NCI-H1930 (cell line): ENCODE results near the gene CCDC91.
"Not testable (repeated sequence)": the region's sequence is repeated elsewhere in the genome, so short reads cannot be mapped to it uniquely, and the experiment has no call there.

ENCODE experiments used
- DNase-seq, 2 experiments: peaks; one replicate each; lab custom pipeline; 2025; lab: John Stamatoyannopoulos, UW

CCDC91 gene

GRCh38 chr12:28232211-28232928 is 42.1 kb downstream of the CCDC91 start:
- DNase-seq = no peak

GRCh38 chr12:28234444-28234843 is 44.2 kb downstream of the CCDC91 start:
- DNase-seq = no peak

GRCh38 chr12:28235015-28235414 is 44.8 kb downstream of the CCDC91 start:
- no peak for DNase-seq

GRCh38 chr12:28235985-28236384 is 45.7 kb downstream of the CCDC91 start:
- no peak for DNase-seq

GRCh38 chr12:28237423-28237822 is 47.2 kb downstream of the CCDC91 start:
- no peak for DNase-seq

DNA sequence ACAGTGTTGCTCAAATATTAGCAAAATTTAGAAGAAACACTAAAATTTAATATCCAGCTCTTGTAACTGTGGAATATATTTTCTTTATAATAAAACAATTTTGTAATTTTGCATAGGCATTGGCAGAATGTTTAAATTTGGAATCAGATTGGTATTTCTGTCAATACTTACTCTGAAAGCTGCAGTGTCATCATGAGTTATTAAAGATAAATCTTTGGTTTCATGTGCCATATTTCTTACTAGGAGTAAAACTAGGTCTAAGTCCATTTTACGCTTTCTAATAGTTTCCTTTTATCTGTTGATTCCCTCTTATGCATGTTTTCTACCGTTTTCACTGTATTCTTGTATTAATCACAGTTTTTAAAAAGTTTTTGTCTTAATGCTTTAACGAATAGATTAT is 49.7 kb downstream of the CCDC91 start:
- no peak for DNase-seq

- no peak for DNase-seq
These were observed 50.6 kb downstream of the CCDC91 start for GRCh38 chr12:28240853-28241252.

DNA sequence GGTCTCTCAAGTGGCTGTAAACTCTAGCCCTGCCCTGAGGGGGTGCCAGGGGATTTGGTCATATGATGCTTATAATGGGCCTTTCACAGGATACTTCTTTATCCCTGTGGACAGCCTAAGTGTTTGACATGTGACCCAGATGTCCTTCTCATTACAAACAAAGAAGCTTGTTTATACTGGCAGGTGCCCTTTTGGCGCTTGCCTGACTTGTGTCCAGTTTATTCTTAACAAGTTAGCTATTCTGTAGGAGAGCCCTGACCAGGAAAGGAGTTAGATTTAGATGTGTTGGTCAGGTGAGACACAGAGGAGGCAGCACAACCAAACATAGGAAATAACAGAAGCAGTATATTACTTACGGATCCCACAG is 51.9 kb downstream of the CCDC91 start:
- no peak for DNase-seq

GRCh38 chr12:28242496-28243309 is 52.4 kb downstream of the CCDC91 start:
- no peak for DNase-seq

DNA sequence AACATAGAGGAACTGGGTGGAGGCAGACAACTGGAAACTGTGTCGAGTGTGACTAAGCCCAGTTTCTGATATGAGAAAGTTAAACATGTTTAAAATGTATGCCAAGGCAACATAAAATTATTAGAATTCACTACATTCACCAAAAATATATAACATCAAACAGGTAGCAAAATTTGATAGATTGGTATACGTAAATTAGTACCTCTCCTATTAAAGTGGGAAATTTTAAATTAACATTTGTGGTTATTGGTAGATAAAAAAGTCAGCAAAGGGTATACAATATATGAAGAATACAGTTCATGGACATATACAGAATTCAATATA is 53.0 kb downstream of the CCDC91 start:
- no peak for DNase-seq

- no peak for DNase-seq
These were observed 57.5 kb downstream of the CCDC91 start for GRCh38 chr12:28247806-28248205.

- no peak for DNase-seq
These were observed 58.4 kb downstream of the CCDC91 start for GRCh38 chr12:28248555-28249145.

DNA sequence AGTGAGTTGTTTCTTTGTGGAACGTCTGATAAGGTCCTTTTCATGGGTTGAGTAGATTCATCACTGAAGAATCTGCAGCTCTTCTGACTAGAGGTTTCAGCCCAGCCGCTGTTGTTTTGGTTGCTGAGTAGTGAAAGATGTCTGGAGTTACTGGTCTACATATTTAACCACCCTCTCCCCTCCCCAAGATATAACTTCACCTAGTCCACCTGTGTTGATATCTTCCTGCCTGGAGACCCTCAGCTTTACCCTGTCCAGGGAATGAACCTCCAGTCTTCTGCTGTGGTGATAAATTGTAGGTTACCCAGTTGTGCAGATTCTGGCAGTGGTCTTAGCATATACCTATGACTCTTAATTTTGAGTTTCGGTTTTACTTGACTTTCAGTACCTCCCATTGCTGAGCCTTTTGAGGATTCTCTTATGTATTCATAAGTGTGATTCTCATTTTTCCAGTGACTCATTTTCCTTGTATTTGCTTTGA is 62.9 kb downstream of the CCDC91 start:
- DNase-seq = no peak

DNA sequence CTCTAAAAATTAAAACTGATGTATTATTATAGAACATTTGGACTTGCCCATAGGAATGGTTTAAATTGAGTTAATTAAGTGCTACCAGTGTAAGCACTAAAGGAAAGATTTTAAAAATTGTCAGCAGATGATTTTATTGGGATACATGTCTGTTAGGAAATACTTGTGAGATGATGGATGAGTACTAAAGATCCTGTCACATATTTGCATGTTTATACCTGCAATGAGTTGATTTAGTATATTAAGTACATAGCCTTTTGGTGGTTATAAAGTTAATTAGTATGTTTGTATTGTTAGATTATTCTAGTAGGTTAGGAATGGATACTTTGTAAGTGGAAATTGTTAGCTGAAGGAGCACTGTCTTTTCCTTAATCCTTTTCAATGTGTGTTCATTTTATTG is 67.2 kb downstream of the CCDC91 start:
- DNase-seq = no peak

GRCh38 chr12:28258998-28259397 is 68.7 kb downstream of the CCDC91 start:
- DNase-seq = no peak

- DNase-seq = no peak
These were observed 75.3 kb downstream of the CCDC91 start for GRCh38 chr12:28265435-28266042.

DNA sequence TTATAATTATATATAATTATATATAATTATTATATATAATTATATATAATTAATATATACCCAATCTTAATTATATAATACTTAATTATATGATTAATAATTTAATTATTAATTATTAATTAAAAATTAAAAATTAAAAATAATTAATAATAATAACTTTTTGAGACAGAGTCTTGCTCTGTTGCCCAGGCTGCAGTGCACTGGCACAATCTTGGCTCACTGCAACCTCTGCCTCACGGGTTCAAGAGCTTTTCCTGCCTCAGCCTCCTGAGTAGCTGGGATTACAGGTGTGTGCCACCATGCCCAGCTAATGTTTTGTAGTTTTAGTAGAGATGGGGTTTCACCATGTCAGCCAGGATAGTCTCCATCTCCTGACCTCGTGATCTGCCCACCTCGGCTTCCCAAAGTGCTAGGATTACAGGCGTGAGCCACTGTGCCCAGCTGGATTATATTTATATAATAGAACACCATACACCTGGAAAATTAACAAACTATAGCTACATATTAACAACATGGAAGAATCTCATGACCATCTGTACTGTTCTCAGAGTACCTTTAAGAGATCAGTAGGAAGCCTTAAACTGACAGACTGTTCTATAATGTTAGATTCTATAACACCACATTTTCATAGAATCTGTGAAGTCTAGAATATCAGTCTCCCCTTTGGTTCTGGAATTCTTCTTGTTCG is 77.8 kb downstream of the CCDC91 start:
- DNase-seq = not testable (repeated sequence)

- no peak for DNase-seq
These were observed 78.5 kb downstream of the CCDC91 start for GRCh38 chr12:28268608-28269229.

- no peak for DNase-seq
These were observed 79.6 kb downstream of the CCDC91 start for GRCh38 chr12:28269851-28270250.

- no peak for DNase-seq
These were observed 88.2 kb downstream of the CCDC91 start for GRCh38 chr12:28278499-28278898.

GRCh38 chr12:28278960-28279359 is 88.7 kb downstream of the CCDC91 start:
- DNase-seq = no peak

DNA sequence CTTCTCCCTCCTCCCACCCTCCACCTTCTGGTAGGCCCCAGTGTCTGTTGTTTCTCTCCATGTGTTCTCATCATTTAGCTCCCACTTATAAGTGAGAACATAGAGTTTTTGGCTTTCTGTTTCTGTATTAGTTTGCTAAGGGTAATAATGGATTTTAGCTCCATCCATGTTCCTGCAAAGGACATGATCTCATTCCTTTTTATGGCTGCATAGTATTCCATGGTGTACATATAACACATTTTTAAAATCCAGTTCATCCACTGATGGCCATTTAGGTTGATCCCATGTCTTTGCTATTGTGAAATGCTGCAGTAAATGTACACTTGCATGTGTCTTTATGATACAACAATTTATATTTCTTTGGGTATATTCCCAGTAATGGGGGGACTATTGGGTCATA is 96.1 kb downstream of the CCDC91 start:
- DNase-seq = no peak
